Lung (tissue), 4 donors: ENCODE results near the gene DYNC1LI2. TPM values are rescaled to one million over a fixed set of nuclear protein-coding genes. Genes with fewer than 3 reads are reported as not detected.

Experiments used
- polyA plus RNA-seq, 2 donors: library from polyadenylated mRNA; stranded (reverse); fragments of 200-250 nt; gene quantifications; one replicate each; pipeline ENCODE4 v1.2.1, GENCODE V29; 2013
- total RNA-seq, 2 donors: library from RNA; depleted of rRNA in 1 of 2; stranded (reverse); fragments of >200 nt in 1 of 2; gene quantifications; one replicate each; pipeline ENCODE4 v1.2.1, GENCODE V29; 2014 to 2021
- donor health status: Bipolar disorder and iron deficiency.
- donor health status: healthy.
- donor health status: DM: yes; HTN: yes; CAD: no.

Gene DYNC1LI2
- total and polyA plus RNA-seq, 4 donors = 40.7 to 147 (median 94.6) TPM

Other genes starting within 250 kb of the DYNC1LI2 start
- 10 to 100 TPM; 33.2 to 37.7 TPM for gene TK2, start 201.5 kb downstream of the DYNC1LI2 start, total RNA-seq
- gene TK2, start 201.5 kb downstream of the DYNC1LI2 start, polyA plus RNA-seq = 10 to 100 TPM; 13.1 to 16.8 TPM
- 10 to 100 TPM; 43.8 to 48.5 TPM for gene CKLF, start 199.0 kb downstream of the DYNC1LI2 start, total RNA-seq
- gene CKLF, start 199.0 kb downstream of the DYNC1LI2 start, polyA plus RNA-seq = 100 to 1,000 TPM in 1 of 2 donors, 10 to 100 TPM in 1; 43.1 to 133 TPM
- gene CMTM1, start 185.2 kb downstream of the DYNC1LI2 start, total RNA-seq = 1 to 10 TPM; 3.7 to 7.5 TPM
- 1 to 10 TPM in 1 of 2 donors, under 1 TPM in 1; 0.41 to 2.0 TPM for gene CMTM1, start 185.2 kb downstream of the DYNC1LI2 start, polyA plus RNA-seq
- gene CMTM2, start 172.1 kb downstream of the DYNC1LI2 start, total RNA-seq = 1 to 10 TPM; 2.2 to 3.7 TPM
- gene CMTM2, start 172.1 kb downstream of the DYNC1LI2 start, polyA plus RNA-seq = 10 to 100 TPM in 1 of 2 donors, 1 to 10 TPM in 1; 2.0 to 14.1 TPM
- gene CMTM3, start 146.9 kb downstream of the DYNC1LI2 start, total RNA-seq = 10 to 100 TPM; 28.1 to 34.6 TPM
- gene CMTM3, start 146.9 kb downstream of the DYNC1LI2 start, polyA plus RNA-seq = 10 to 100 TPM; 19.8 to 46.4 TPM
- gene CMTM4, start 54.9 kb downstream of the DYNC1LI2 start, total RNA-seq = 10 to 100 TPM; 38.0 to 78.0 TPM
- gene CMTM4, start 54.9 kb downstream of the DYNC1LI2 start, polyA plus RNA-seq = 10 to 100 TPM; 24.3 to 26.1 TPM
- not detected for gene TERB1, start 50.0 kb upstream of the DYNC1LI2 start, total RNA-seq
- not detected for gene TERB1, start 50.0 kb upstream of the DYNC1LI2 start, polyA plus RNA-seq
- gene NAE1, start 79.4 kb upstream of the DYNC1LI2 start, total RNA-seq = 10 to 100 TPM; 31.8 to 64.4 TPM
- 10 to 100 TPM; 24.2 to 26.3 TPM for gene NAE1, start 79.4 kb upstream of the DYNC1LI2 start, polyA plus RNA-seq
- gene CA7, start 92.8 kb upstream of the DYNC1LI2 start, total RNA-seq = not detected
- not detected for gene CA7, start 92.8 kb upstream of the DYNC1LI2 start, polyA plus RNA-seq
- gene PDP2, start 128.9 kb upstream of the DYNC1LI2 start, total RNA-seq = 10 to 100 TPM; 21.3 to 23.0 TPM
- gene PDP2, start 128.9 kb upstream of the DYNC1LI2 start, polyA plus RNA-seq = 1 to 10 TPM; 4.5 to 4.9 TPM
- gene CDH16, start 167.3 kb upstream of the DYNC1LI2 start, total RNA-seq = 1 to 10 TPM in 1 of 2 donors, under 1 TPM in 1; 0.64 to 1.7 TPM
- under 1 TPM in 1 of 2 donors, not detected in 1; 0.25 TPM for gene CDH16, start 167.3 kb upstream of the DYNC1LI2 start, polyA plus RNA-seq
- gene RRAD, start 173.9 kb upstream of the DYNC1LI2 start, total RNA-seq = 10 to 100 TPM; 35.4 to 36.0 TPM
- gene RRAD, start 173.9 kb upstream of the DYNC1LI2 start, polyA plus RNA-seq = 10 to 100 TPM; 31.8 to 42.3 TPM
- gene CIAO2B, start 182.8 kb upstream of the DYNC1LI2 start, total RNA-seq = 10 to 100 TPM; 48.8 to 79.7 TPM
- 100 to 1,000 TPM; 238 to 257 TPM for gene CIAO2B, start 182.8 kb upstream of the DYNC1LI2 start, polyA plus RNA-seq
- gene CES2, start 183.9 kb upstream of the DYNC1LI2 start, total RNA-seq = 10 to 100 TPM; 24.6 to 51.0 TPM
- 10 to 100 TPM; 26.0 to 26.3 TPM for gene CES2, start 183.9 kb upstream of the DYNC1LI2 start, polyA plus RNA-seq
- gene CES3, start 209.7 kb upstream of the DYNC1LI2 start, total RNA-seq = 1 to 10 TPM in 1 of 2 donors, under 1 TPM in 1; 0.57 to 2.6 TPM
- gene CES3, start 209.7 kb upstream of the DYNC1LI2 start, polyA plus RNA-seq = under 1 TPM; 0.85 to 0.96 TPM
- gene CES4A, start 237.0 kb upstream of the DYNC1LI2 start, total RNA-seq = 10 to 100 TPM; 10.5 to 29.8 TPM
- gene CES4A, start 237.0 kb upstream of the DYNC1LI2 start, polyA plus RNA-seq = 10 to 100 TPM in 1 of 2 donors, 1 to 10 TPM in 1; 8.0 to 16.7 TPM